GM21360 (cell line): ENCODE measurements around the gene RBP3.

ENCODE experiments used
- ATAC-seq: cut with Tn5 transposase; IDR thresholded peaks from one replicate; pipeline ENCODE4 v1.9.1; 2021; ENCODE audit warnings: mild to moderate bottlenecking, moderate library complexity; ENCODE audit not compliant: unreplicated experiment

Gene RBP3

GRCh38 chr10:47317251-47317650, 30.9 kb upstream of the RBP3 start:
- no peak for ATAC-seq

- ATAC-seq = no peak
These were observed 29.5 kb upstream of the RBP3 start for GRCh38 chr10:47318706-47319105.

- no peak for ATAC-seq
These were observed 28.4 kb upstream of the RBP3 start for GRCh38 chr10:47319784-47320183.

- ATAC-seq = no peak
These were observed 27.4 kb upstream of the RBP3 start for GRCh38 chr10:47320812-47321211.

GRCh38 chr10:47321521-47322195, 26.5 kb upstream of the RBP3 start:
- no peak for ATAC-seq

GRCh38 chr10:47322300-47323061, 25.7 kb upstream of the RBP3 start, which contains the start of gene GDF2:
GDF2 (plus strand) TSS chr10:47322454; CDS start chr10:47322669, 215 bp downstream.
- no peak for ATAC-seq

- ATAC-seq = no peak
These were observed 25.1 kb upstream of the RBP3 start for GRCh38 chr10:47323087-47323486.

- ATAC-seq = no peak
These were observed 24.4 kb upstream of the RBP3 start for GRCh38 chr10:47323636-47324296.

- ATAC-seq = no peak
These were observed 22.6 kb upstream of the RBP3 start for GRCh38 chr10:47325303-47326291.

- no peak for ATAC-seq
These were observed 21.7 kb upstream of the RBP3 start for GRCh38 chr10:47326306-47326926.

- no peak for ATAC-seq
These were observed 21.2 kb upstream of the RBP3 start for GRCh38 chr10:47326927-47327330.

- no peak for ATAC-seq
These were observed 18.3 kb upstream of the RBP3 start for GRCh38 chr10:47329855-47330254.

GRCh38 chr10:47330366-47330765, 17.8 kb upstream of the RBP3 start:
- ATAC-seq = no peak

- ATAC-seq = no peak
These were observed 17.4 kb upstream of the RBP3 start for GRCh38 chr10:47330804-47331203.

GRCh38 chr10:47331491-47331890, 16.7 kb upstream of the RBP3 start:
- no peak for ATAC-seq

GRCh38 chr10:47331954-47332353, 16.2 kb upstream of the RBP3 start:
- no peak for ATAC-seq

GRCh38 chr10:47332371-47332770, 15.8 kb upstream of the RBP3 start:
- no peak for ATAC-seq

GRCh38 chr10:47332946-47333345, 15.2 kb upstream of the RBP3 start:
- no peak for ATAC-seq

- no peak for ATAC-seq
These were observed 14.6 kb upstream of the RBP3 start for GRCh38 chr10:47333532-47333931.
